ENCODE data around the gene PLEKHA1.
A peak's percentile ranks its signal among the peaks of the same experiment; 100 is the strongest.

PLEKHA1 gene

GRCh38 chr10:122461729-122462532 lies 87.4 kb downstream of the PLEKHA1 start:
- DNase-seq (ENCODE audit: low read depth in 2 of 2): no peak

- DNase-seq (ENCODE audit: low read depth in 2 of 2): no peak
Measured at GRCh38 chr10:122462533-122463465, 88.3 kb downstream of the PLEKHA1 start.

DNA sequence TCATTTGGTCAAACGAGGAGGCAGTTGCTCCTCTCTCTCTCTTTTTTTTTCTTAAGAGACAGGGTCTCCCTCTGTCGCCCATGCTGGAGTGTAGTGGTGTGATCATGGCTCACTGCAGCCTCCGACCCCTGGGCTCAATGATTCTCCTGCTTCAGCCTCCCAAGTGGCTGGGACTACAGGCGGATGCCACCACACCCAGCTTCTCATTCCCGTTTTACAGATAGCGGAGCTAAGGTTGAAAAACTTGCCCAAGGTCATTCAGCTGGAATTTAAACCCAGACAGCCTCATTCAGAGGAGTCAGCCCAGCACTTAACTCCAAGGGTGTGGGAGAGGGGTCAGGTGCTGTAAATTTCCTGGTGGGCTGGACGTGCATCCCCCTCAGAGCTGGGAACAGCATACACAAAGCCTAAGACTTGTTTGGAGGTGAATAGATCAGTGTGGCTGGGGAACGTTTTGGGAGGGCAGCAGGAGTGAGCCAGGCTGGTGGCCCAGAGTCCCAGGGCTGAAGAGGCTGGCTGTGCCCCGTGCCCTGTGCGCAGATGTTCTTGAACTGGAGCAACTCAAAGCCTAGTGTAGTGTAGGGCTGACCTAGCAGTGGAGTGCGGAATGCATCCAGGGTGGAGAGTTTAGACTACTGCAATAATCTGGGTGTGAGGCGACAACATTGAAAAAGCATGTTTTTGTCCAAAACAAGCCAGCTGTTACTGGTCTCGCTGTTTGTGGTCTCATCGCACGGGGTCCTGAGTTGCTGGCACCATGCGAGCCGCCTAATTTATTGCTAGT lies 89.2 kb downstream of the PLEKHA1 start:
- DNase-seq (ENCODE audit: low read depth in 2 of 2): no peak

- DNase-seq (ENCODE audit: low read depth in 2 of 2): no peak
Measured at GRCh38 chr10:122464250-122464510, 89.7 kb downstream of the PLEKHA1 start.

GRCh38 chr10:122464586-122464985 lies 90.1 kb downstream of the PLEKHA1 start:
- DNase-seq (ENCODE audit: low read depth in 2 of 2): no peak

DNA sequence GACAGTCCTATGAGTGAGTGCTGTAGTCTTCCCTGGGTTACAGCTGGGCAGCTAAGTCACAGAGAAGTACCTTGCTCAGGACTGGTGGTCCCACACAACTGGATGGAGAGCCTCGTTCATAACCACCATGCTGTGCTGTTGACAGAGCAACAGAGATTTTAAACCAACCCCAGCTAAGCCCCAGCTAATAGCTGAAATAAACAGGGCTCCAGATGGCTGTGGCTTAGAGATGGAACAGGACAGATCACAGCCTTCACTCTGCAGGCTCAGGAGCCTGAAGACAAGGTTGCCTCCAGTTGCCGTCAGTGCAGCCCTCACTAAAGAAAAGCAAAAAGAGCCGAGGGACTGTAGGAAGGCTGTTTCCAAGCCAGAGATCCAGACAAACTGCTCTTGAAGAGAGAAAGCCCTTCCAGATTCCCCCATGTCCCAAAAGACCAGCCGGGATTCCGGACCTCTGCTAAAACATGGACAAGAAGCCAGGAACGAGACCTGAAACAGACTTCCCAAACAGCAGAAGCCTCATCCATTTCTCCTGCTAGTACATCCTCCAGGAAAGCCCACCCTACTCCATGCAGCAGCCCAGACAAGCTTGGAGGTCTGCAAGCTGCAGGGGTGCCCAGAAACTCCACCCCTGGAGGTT lies 91.0 kb downstream of the PLEKHA1 start:
- no peak for DNase-seq (ENCODE audit: low read depth in 2 of 2)

- no peak for DNase-seq (ENCODE audit: low read depth in 2 of 2)
Measured at GRCh38 chr10:122466951-122467381, 92.5 kb downstream of the PLEKHA1 start.

- DNase-seq (ENCODE audit: low read depth in 2 of 2): no peak
Measured at GRCh38 chr10:122467701-122468100, 93.2 kb downstream of the PLEKHA1 start.

GRCh38 chr10:122468307-122468925 lies 93.9 kb downstream of the PLEKHA1 start:
- no peak for DNase-seq (ENCODE audit: low read depth in 2 of 2)

GRCh38 chr10:122468926-122469781 lies 94.6 kb downstream of the PLEKHA1 start:
- peak; percentile 95 to 96 for DNase-seq (ENCODE audit: low read depth in 2 of 2)

DNA sequence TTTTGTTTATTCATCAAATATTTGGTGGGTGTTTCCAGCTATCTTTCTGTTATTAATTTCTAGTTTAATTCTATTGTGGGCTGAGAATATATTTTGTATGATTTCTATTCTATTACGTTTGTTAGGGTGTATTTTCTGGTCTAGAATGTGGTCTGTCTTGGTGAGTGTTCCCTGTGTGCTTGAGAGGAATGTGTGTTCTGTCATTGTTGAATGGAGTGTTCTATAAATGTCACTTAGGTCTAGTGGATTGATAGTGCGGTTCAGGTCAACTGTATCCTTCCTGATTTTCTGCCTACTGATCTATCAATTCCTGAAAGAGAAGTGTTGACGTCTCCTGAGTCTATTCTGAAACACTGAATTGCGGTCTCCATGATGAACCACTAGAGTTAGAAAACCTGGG lies 95.3 kb downstream of the PLEKHA1 start:
- DNase-seq (ENCODE audit: low read depth in 2 of 2): no peak

GRCh38 chr10:122471531-122472177 lies 97.1 kb downstream of the PLEKHA1 start:
- DNase-seq (ENCODE audit: low read depth in 2 of 2): no peak

DNA sequence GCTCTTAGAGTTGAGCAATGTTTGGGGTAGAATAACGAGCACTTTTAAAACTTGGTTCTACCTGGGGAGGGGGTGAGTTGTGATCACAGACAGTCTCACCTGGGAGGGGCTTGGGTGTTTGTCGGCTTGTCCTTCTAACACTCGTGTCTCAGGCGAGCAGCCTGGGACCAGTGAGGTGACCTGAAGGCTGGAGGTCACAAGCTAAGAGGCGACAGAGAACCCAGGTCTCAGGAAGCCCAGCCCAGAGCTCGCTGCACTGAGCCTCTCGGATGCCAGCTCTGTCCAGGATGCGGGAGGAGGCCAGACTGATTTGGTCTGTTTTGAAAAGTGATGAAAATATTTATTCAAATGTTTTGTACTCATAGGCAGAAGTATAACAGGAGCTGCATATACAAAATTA lies 98.6 kb downstream of the PLEKHA1 start:
- DNase-seq (ENCODE audit: low read depth in 2 of 2): no peak

- no peak for DNase-seq (ENCODE audit: low read depth in 2 of 2)
Measured at GRCh38 chr10:122474131-122474818, 99.8 kb downstream of the PLEKHA1 start.

DNA sequence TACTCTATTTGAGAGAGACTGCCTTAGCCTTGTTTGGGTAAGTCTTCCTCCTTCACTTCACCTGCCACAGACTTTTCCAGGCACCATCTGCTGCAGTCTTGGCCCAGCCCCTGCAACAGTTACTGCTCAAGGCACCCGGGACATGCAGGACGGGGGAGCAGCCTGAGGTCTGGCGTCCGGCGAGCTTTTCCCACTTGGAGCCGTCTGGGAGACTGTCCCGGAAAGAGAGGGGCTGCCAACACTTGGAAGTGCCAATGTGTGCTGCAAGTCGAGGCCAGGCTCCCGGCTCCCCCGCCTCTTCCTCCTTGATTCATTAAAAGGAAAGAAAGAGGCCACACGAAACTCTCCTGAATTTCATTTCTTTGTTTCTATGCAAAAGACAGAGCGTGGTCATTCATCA lies 100.6 kb downstream of the PLEKHA1 start:
- no peak for DNase-seq (ENCODE audit: low read depth in 2 of 2)

- no peak for DNase-seq (ENCODE audit: low read depth in 2 of 2)
Measured at GRCh38 chr10:122475591-122476332, 101.3 kb downstream of the PLEKHA1 start.

GRCh38 chr10:122476333-122476695 lies 101.8 kb downstream of the PLEKHA1 start:
- no peak for DNase-seq (ENCODE audit: low read depth in 2 of 2)

- DNase-seq (ENCODE audit: low read depth in 2 of 2): no peak
Measured at GRCh38 chr10:122477436-122477835, 102.9 kb downstream of the PLEKHA1 start.

- DNase-seq (ENCODE audit: low read depth in 2 of 2): no peak
Measured at GRCh38 chr10:122478971-122479370, 104.5 kb downstream of the PLEKHA1 start.
